Measurements from ENCODE around the gene GBE1.

DNA sequence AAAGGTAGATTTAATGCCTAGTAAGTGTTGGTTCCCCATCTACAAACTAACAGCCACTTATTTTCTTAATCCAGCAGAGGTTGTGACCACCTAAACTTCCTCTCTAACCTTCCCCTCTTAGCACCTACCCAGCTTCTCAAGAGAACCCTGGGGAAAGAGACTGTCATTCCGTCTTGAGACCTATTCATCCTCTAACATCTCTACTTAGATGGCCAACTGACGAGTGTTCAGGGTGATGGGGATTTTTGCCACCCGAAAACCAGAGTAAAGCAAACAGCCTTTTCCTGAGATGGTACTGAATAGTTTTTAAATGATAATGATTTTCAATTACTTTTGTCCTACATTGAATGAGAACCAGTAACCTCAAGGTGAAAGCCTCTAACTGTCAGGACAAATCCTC lies 9.3 kb upstream of the GBE1 start:
- TF ChIP-seq ZNF263 (CRISPR knock-in tag; IDR thresholded peaks at IDR 0.05; ENCODE audit: low read depth), result no peak
- TF ChIP-seq NFYB (CRISPR knock-in tag; conservative IDR thresholded peaks at IDR 0.05; ENCODE audit: low read depth), result no peak
- TF ChIP-seq, protein P1, sequence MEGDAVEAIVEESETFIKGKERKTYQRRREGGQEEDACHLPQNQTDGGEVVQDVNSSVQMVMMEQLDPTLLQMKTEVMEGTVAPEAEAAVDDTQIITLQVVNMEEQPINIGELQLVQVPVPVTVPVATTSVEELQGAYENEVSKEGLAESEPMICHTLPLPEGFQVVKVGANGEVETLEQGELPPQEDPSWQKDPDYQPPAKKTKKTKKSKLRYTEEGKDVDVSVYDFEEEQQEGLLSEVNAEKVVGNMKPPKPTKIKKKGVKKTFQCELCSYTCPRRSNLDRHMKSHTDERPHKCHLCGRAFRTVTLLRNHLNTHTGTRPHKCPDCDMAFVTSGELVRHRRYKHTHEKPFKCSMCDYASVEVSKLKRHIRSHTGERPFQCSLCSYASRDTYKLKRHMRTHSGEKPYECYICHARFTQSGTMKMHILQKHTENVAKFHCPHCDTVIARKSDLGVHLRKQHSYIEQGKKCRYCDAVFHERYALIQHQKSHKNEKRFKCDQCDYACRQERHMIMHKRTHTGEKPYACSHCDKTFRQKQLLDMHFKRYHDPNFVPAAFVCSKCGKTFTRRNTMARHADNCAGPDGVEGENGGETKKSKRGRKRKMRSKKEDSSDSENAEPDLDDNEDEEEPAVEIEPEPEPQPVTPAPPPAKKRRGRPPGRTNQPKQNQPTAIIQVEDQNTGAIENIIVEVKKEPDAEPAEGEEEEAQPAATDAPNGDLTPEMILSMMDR (IDR thresholded peaks at IDR 0.05), result no peak
- no peak for TF ChIP-seq MAX (CRISPR knock-in tag; IDR thresholded peaks at IDR 0.05)
- no peak for TF ChIP-seq ZNF416 (CRISPR knock-in tag; IDR thresholded peaks at IDR 0.05)
- TF ChIP-seq KAT7 (CRISPR knock-in tag; IDR thresholded peaks at IDR 0.05; ENCODE audit: borderline replicate concordance), result no peak
- no peak for TF ChIP-seq CREM (CRISPR knock-in tag; IDR thresholded peaks at IDR 0.05)
- no peak for TF ChIP-seq SMAD3 (CRISPR knock-in tag; IDR thresholded peaks at IDR 0.05; ENCODE audit: borderline replicate concordance)
- TF ChIP-seq FOXP4 (CRISPR knock-in tag; IDR thresholded peaks at IDR 0.05), result no peak
- no peak for TF ChIP-seq ELF4 (CRISPR knock-in tag; IDR thresholded peaks at IDR 0.05; ENCODE audit: low read depth)
- no peak for TF ChIP-seq ZNF121 (CRISPR knock-in tag; IDR thresholded peaks at IDR 0.05)
- no peak for TF ChIP-seq TCF7 (CRISPR knock-in tag; IDR thresholded peaks at IDR 0.05; ENCODE audit: low read depth)
